NCI-H345 treated with DMSO at 0.1 percent for 48 hours (cell line): ENCODE measurements around the gene IFNL2.
A peak's percentile ranks its signal among the peaks of the same experiment; 100 is the strongest.
"Not testable (repeated sequence)": the region's sequence is repeated elsewhere in the genome, so short reads cannot be mapped to it uniquely, and the experiment has no call there.

Experiments
- DNase-seq: peaks from one replicate; lab custom pipeline; 2025; ENCODE audit not compliant: unreplicated experiment; lab: John Stamatoyannopoulos, UW

Gene IFNL2

DNA sequence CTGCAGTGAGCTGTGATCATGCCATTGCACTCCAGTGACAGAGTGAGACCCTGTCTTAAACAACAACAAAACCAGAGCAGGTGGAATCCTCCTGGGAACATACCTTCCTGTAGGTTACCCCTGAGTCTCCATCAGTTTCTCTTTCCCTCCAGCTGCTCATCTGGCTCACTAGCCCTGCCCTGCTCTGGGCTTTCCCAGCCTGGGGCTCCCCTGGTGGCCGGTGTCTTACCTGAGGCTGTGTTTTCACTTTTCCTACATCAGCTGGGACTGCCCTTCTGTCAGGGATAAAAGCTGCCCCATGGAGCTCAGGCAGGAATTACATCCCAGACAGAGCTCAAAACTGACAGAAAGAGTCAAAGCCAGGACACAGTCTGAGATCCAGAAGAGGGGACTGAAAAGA, at the start of gene IFNL2:
TSS of gene IFNL2 (plus strand) at position 312 of the 400 bp plus-strand sequence. CDS start 173 bp downstream, outside the sequence.
- not testable (repeated sequence) for DNase-seq

DNA sequence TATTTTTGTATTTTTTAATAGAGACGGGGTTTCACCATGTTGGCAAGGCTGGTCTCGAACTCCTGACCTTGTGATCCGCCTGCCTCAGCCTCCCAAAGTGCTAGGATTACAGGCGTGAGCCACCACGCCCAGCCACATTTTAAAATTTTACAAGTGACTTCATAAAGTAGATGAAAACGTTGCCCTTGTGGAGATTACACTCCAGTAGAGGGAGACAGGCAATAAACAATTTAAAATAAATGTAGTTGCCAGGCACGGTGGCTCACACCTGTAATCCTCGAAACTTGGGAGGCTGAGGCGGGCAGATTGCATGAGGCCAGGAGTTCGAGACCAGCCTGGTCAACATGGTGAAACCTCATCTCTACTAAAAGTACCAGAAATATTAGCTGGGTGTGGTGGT, 49.1 kb upstream of the IFNL2 start:
- not testable (repeated sequence) for DNase-seq

DNA sequence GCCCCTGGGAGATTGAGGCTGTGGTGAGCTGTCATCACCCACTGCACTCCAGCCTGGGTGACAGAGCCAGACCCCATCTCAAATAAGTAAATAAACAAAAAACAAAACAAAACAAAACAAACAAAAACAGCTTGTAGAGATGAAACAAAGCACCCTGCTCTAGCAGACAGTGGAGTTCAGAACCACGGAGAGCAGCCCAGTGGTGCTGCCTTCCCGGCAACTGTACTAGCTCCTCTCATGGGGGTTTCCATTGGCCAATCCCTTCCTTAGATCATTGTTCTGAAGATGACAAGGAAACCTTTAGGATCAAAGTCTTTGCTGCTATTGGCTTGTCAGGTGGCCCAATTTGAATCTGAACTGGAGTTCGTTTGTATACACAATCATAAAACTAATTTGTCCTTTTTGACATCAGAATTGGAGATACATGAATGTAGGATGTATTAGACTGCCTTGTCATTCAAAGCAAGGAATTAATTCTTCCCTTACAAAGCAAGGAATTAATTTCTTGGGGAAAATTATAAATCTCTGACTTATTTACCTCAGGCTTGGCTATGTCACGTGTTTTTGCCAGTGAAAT, 44.4 kb upstream of the IFNL2 start:
- no peak for DNase-seq

DNA sequence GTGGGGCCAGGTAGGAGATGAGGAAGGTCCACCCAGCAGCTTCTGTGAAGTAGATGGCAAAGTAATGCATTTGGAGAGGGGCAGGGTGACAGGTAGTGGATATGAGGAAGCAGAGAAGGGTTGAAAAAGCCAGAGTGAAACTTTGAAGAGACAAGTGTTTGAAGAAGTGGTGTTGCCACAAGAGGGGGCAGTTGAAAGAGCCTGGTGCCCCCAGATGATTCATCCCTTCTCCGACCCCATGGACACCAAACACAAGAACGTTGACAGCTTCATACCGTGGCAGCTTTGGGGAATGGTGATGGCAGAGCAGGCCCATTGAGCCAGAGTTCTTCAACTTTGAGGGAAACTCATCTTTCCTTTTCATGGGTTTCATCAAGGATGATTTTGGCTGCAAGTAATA, 43.3 kb upstream of the IFNL2 start:
- DNase-seq: no peak

DNA sequence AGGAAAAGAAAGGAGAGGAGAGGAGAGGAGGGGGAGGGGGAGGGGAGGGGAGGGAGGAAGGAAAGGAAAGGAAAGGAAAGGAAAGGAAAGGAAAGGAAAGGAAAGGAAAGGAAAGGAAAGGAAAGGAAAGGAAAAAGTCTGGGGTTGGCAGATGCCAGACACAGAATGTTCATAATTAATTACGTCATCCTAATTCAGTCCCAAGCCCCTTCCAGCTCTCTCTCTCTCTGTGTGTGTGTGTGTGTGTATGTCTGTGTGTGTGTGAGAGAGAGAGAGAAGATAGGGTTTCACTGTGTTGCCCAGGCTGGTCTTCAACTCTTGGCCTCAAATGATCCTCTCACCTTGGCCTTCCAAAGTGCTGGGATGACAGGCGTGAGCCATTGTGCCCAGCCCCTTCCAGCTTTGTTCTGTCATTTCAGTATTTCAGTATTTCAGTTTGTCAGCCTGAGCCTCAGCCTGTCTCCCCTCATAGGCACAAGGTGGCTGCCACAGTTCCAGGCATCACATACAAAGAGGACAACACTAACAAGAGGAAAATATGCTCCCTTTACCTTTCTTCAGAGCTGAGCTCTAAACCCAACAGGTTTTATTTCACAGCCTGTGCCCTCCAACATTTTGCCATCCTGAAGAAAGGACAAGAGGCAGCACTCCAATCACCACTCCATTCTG, 38.0 kb upstream of the IFNL2 start:
- DNase-seq: no peak

DNA sequence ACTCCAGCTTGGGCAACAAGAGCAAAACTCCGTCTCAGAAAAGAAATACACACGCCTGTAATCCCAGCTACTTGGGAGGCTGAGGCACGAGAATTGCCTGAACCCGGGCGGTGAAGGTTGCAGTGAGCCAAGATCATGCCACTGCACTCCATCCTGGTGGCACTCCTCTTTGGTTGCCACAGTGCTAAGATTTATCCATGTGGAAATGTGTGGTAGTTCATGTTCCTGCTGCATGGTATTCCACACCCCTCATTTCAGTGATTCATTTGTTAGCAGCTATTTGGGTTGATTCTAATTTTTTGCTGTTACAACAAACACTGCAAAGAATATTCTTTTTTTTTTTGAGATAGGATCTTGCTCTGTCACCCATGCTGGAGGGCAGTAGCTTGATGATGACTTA, 35.5 kb upstream of the IFNL2 start:
- no peak for DNase-seq

DNA sequence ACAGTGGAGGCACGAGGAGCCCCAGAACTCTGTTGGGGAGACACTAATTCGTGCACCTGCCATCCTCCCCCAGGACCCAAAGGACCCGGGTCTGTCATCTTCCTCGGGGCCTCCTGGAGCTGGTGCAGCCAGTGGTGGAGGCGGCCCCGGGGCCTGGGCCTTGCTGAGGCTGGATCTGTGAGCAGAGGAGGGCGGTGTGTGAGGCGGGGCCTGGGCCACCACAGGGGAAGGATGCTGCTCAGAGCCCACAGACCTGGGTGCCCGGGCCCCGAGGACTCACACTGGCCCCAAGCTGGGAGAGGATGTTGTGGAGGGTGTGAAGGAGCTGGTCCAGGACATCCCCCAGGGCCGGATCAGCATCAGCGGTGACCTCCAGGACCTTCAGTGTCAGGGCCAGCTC, 31.7 kb upstream of the IFNL2 start:
- no peak for DNase-seq

DNA sequence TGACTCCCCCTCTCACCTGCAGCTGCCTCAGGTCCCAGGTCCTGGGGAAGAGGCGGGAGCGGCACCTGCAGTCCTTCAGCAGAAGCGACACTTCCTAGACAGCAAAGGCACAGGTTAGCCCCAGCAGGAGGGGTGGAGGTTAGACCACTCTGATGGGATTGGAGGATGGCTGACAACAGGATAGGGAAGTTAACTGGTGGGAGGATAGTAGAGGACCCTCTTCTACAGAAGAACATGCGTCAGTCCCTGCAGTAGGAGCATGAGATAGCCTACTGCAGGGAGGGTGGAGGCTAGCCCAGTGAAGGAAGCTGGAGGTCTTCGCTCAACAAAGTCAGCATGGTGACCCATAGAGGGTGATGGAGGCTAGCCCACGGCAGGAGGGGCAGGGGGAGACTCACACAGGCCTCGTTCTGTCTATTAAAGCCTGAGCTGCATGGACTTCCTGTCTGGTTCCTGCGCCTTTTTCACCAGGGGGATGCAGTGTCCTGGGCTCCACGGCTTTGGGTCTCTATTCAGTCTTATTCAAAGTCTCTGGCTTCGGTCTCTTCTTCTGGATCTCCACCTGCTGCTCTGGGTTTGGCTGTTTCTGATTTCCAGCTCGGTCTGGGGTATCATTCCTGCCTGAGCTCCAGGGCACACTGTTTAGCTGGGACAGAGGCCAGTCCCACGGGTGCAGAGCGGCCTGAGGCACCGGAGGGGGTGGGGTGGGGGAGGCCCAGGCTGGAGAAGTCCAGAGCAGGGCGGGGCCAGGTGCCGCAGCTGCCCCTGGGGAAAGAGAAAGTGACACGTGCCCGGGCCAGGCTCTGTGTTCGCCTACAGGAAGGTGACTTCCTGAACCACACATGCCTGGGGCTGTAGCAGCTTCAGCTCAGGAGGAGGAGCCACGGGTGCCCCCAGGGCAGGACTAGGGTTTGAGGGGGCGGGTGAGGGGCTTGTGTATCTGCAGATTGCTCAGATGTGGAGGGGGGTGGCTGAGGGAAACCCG, 30.7 kb upstream of the IFNL2 start:
- DNase-seq: peak; percentile 6

DNA sequence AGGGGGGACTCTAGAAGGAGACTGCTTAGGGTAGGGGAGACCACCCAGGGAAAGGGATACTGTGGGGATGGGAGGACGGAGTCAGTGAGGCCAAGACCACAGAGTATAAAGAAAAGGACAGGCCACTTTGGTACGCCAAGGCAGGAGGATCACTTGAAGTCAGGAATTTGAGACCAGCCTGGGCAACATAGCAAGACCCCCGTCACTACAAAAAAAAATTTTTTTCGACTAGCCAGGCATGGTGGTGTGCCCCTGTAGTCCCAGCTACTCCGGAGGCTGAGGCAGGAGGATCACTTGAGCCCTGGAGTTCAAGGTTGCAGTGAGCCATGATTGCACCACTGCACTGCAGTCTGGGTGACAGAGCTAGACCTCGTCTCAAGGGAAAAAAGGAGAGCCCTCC, 30.0 kb upstream of the IFNL2 start:
- no peak for DNase-seq

DNA sequence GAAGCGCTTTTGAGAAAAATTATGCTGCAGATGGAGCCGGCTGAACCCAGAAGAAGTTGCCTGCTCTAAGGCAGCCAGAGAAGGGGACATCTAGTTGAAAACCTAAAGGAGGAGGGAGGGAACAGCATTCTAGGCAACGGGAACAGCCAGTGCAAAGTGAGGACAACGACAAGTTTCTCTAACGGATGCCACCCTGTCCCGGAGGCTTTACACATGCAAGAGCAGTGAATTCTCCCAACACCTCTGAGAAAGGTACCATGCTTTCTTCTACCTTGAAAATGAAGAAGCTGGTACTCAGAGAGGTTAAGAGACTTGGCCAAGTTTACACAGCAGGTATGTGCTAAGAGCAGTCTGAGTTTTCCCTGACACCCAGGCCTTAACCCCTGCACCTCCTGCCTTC, 29.3 kb upstream of the IFNL2 start:
- no peak for DNase-seq

DNA sequence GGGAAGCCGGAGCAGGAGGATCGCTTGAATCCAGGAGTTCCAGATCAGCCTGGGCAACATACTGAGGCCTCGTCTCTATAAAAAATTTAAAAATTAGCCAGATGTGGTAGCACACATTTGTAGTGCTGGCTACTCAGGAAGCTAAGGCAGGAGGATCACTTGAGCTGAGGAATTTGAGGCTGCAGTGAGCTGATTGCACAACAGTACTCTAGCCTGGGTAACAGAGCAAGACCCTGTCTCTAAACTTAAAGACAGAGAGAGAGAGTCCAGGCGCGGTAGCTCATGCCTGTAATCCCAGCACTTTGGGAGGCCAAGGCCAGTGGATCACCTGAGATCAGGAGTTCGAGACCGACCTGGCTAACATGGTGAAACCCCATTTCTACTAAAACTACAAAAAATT, 27.8 kb upstream of the IFNL2 start:
- no peak for DNase-seq

DNA sequence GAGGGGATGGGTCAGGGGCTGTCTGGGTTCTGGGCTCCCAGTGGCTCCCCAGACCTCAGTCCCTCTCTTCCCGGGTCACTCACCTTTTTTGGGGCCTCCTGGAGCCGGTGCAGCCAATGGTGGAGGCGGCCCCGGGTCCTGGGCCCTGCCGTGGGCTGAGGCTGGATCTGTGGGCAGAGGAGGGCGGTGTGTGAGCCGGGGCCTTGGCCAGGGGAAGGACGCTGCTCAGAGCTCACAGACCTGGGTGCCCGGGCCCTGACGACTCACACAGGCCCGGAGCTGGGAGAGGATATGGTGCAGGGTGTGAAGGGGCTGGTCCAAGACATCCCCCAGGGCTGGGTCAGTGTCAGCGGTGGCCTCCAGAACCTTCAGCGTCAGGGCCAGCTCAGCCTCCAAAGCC, 24.5 kb upstream of the IFNL2 start:
- not testable (repeated sequence) for DNase-seq

DNA sequence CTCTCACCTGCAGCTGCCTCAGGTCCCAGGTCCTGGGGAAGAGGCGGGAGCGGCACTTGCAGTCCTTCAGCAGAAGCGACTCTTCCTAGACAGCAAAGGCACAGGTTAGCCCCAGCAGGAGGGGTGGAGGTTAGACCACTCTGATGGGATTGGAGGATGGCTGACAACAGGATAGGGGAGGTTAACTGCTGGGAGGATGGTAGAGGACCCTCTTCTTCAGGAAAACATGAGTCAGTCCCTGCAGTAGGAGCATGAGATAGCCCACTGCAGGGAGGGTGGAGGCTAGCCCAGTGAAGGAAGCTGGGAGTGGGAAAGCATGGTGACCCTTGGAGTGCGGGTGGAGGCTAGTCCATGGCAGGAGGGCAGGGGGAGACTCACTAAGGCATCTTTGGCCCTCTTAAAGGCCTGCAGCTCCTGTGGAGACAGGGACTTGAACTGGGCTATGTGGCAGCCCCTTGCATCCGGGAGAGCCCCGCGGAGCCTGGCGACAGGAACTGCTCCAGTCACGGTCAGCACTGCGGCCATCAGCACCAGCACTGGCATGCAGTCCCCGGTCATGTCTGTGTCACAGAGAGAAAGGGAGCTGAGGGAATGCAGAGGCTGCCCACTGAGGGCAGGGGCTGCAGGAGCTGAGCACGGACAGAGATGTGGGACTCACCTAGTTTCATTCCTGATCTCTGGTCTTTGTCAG, 23.6 kb upstream of the IFNL2 start, which contains the start of gene IFNL3:
TSS of gene IFNL3 (minus strand) at position 597 of the 691 bp plus-strand sequence. CDS start at position 558, 39 bp downstream.
- not testable (repeated sequence) for DNase-seq

DNA sequence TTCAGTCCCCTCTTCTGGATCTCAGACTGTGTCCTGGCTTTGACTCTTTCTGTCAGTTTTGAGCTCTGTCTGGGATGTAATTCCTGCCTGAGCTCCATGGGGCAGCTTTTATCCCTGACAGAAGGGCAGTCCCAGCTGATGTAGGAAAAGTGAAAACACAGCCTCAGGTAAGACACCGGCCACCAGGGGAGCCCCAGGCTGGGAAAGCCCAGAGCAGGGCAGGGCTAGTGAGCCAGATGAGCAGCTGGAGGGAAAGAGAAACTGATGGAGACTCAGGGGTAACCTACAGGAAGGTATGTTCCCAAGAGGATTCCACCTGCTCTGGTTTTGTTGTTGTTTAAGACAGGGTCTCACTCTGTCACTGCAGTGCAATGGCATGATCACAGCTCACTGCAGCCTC, 23.0 kb upstream of the IFNL2 start:
- DNase-seq: not testable (repeated sequence)

DNA sequence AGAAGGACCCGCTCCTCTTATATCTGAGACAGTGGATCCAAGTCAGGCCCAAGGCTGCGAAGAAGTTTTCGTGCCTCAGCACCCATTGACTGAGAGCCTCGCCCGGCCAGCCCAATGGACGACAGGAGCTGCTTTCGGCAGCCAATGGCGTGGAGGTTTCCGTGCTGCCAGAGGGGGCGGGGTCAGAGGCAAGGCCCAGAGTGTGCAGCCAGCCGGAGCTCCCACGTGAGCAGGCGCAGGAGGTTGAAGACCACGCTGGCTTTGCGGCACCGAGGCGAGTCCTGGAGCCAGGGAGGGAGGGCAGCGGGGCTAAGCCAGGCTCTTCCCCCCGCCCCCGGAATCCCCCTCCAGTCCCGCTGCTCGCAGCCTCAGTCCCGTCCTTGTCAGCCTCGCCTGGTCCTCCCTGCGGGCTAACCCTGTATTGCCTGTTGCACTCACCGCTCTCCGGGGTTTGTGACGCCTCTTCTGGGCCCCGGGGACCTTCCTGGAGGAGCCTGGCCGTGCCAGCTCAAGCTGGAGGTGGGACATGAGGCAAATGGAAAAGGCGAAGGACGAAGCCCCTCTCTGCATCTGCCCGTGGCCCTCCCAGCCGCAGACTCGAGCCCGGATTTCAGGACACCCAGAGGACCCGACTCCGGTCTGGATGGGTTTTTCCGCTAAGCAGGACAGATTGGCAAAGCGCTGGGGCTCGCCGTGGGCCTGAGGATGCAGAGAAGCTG, 21.1 kb upstream of the IFNL2 start:
- DNase-seq: peak; percentile 56

DNA sequence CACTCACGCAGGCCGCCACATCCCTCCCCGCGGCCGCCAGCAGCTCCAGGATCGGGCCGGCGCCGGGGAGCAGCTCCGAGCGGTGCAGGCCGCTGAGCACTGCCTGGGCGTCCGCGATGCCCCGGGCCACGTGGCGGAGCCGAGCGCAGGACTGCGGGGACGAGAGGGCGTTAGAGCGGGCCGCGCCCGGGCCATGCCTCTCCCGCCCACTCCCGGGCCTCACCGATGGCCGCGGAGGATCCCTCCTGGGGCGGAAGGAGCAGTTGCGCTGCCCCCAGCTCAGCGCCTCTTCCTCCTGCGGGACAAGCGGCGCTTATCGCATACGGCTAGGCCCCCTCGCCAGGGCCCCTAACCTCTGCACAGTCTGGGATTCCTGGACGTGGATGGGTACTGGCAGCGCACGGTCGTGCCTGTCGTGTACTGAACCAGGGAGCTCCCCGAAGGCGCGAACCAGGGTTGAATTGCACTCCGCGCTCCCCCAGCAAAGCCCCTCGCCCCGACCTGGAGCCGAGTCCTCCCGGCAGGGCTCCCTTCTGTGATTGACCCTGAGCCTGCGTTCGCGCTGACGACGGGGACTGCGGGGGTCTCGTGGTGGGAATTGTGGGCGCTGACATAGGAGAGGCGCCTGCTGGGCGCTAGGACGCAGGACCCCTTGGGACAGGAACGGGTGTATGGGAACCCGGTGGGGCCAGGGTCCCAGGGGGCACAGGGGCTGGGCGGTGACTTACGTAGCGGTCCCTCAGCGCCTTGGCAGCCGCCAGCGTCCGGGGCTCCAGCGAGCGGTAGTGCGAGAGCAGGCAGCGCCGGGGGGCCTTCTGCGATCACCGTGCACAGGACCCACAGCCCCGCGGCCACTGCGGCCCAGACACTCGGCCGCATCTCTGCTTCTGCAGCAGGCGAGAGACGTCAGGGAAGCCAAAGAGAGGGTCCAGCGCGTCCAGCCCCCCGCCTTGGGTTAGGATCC, 20.2 kb upstream of the IFNL2 start:
- no peak for DNase-seq

DNA sequence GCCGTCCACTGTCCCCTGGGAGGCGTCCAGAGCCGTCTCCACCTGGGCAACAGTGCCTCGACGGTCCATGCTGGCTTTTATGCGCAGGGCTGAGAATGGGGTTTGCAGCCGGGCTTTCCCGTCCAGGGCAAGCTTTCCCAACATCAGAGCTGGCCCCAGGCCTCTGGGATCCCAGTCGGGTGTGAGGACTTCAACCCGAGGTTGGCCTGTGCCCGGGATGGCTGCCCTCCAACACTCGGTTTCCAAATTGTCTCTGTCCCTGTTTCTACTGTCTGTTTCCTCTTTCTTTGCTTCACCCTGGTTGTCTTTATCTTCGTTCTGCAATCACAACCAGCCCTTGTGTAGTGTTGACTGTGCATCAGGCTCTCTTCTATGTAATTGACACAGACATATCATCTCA, 19.4 kb upstream of the IFNL2 start, which contains the start of gene IFNL4:
TSS of gene IFNL4 (minus strand) at position 51 of the 400 bp plus-strand sequence.
- no peak for DNase-seq

DNA sequence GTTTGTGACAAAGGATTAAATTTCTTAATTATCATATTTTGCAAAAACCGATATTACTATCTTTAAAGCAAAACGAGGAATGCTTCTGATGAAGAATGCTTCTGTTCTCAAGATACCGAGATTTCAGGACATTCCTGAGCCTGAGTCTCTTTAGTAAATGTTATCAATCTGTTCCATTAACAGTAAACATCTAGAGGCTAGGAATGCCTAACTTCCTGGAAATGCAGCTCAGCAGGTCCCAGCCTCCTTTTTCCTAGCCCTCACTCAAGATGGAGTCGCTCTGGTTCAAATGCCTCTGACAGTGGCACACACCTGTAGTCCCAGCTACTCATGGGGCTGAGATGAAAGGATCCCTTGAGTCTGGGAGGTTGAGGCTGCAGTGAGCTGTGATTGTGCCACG, 17.1 kb upstream of the IFNL2 start:
- DNase-seq: no peak

DNA sequence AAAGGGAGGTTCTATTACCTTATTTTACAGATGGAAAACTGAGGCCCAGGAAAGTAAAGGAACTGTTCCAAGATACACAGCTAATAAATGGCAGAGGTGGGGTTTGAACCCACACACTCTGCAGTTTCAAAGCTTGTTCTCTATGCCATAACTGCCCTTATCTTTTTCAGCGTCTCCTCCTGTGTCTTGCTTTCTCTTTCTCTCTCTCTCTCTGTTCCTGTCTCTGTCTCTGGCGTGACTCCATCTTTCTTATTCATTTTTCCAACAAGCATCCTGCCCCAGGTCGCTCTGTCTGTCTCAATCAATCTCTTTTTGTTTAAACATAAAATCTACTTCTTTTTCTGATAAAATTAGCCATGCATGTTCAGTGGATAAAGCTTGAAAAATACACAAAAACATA, 16.4 kb upstream of the IFNL2 start:
- DNase-seq: no peak
